K562 (cell line): Measurements from ENCODE around the gene GGNBP2. TPM values are rescaled to one million over a fixed set of nuclear protein-coding genes. Genes with fewer than 3 reads are reported as not detected.

ENCODE experiments used
- ATAC-seq: fragments of 200-7000 bp; cut with Tn5 transposase; 3 replicates; pipeline ENCODE4 v1.9.1; 2020; ENCODE audit warnings: moderate library complexity
- BruUV-seq: library from RNA; stranded (reverse); fragments of 400-500 nt; replicated peaks from 2 replicates; lab custom pipeline; 2021; lab: Mats Ljungman, UMichigan
- CTCF ChIA-PET: fragments of 300-600 bp; formaldehyde crosslinking; extraction: SDS; loops from one replicate; lab custom pipeline; 2021; ENCODE audit warnings: low intra/inter-chr PET ratio; lab: Yijun Ruan, JAX
- POLR2A ChIA-PET: fragments of 300-600, 350-650 bp; sonication (Branson Sonifier 250); formaldehyde crosslinking; extraction: SDS; loops from one replicate; lab custom pipeline; 2021; ENCODE audit warnings: antibody characterized with exemption, inconsistent platforms; lab: Yijun Ruan, JAX
- DNase-seq, 4 experiments: peaks; one replicate each; pipeline versions ENCODE4 v3.0.0 to v3.0.0-alpha.2; 2011 to 2018; ENCODE audit warnings: low spot score in 3 of 4, mixed read lengths in 3 of 4; ENCODE audit errors: extremely low read depth in 1 of 4
- FAIRE-seq: peaks from 2 replicates; lab custom pipeline; 2011; peaks lifted over from hg19 to GRCh38; lab: Jason Lieb, UNC
- H2AFZ ChIP-seq: 2 replicates; pipeline ENCODE4 v1.6.0; 2011; ENCODE audit warnings: low read depth, low read length, control low read depth, inconsistent platforms
- H3K27ac ChIP-seq: fragments of 200-600 bp; 3 replicates; pipeline ENCODE4 v1.8.0; 2011; ENCODE audit warnings: low read depth, mild to moderate bottlenecking, control low read depth, inconsistent platforms, low read length, moderate library complexity, mixed read lengths; ENCODE audit errors: extremely low read depth
- H3K27me3 ChIP-seq, 2 experiments: fragments of 300-600 bp in 1 of 2; 2 replicates in 1 of 2; 3 replicates in 1 of 2; pipeline versions ENCODE4 v1.6.0 to v1.8.0; 2011; ENCODE audit warnings: inconsistent platforms in 2 of 2, low read length in 2 of 2, mild to moderate bottlenecking in 1 of 2, mixed read lengths in 1 of 2, moderate library complexity in 1 of 2; ENCODE audit not compliant: control insufficient read depth in 2 of 2, insufficient read depth in 2 of 2
- H3K36me3 ChIP-seq: fragments of 300-600 bp; 3 replicates; pipeline ENCODE4 v1.8.0; 2011; ENCODE audit warnings: mild to moderate bottlenecking, low read length, inconsistent platforms; ENCODE audit not compliant: control insufficient read depth, insufficient read depth
- H3K4me1 ChIP-seq, 2 experiments: fragments of 200-600 bp in 1 of 2; replicated peaks in 1 of 2; 2 replicates in 1 of 2; 3 replicates in 1 of 2; pipeline versions ENCODE4 v1.5.1 to v1.8.0; 2011; ENCODE audit warnings: inconsistent platforms in 2 of 2, low read length in 2 of 2, mild to moderate bottlenecking in 1 of 2, mixed read lengths in 1 of 2, moderate library complexity in 1 of 2; ENCODE audit not compliant: control insufficient read depth in 2 of 2, insufficient read depth in 2 of 2
- H3K4me2 ChIP-seq: 2 replicates; pipeline ENCODE4 v1.6.1; 2011; ENCODE audit warnings: low read length, control low read depth, inconsistent platforms, mixed read lengths; ENCODE audit not compliant: insufficient read depth
- H3K4me3 ChIP-seq: fragments of 200-600 bp; sonication (generic), shearing (Covaris generic); 2 replicates; pipeline ENCODE4 v1.5.1; 2016; ENCODE audit warnings: control low read depth, inconsistent platforms
- H3K79me2 ChIP-seq: fragments of 200-600 bp; 3 replicates; pipeline ENCODE4 v1.8.0; 2011; ENCODE audit warnings: low read length, inconsistent platforms; ENCODE audit not compliant: control insufficient read depth, insufficient read depth
- H3K9ac ChIP-seq, 2 experiments: 2 replicates each; pipeline versions ENCODE4 v1.6.0 to v1.6.1; 2011; ENCODE audit warnings: low read depth in 2 of 2, low read length in 2 of 2, control low read depth in 1 of 2, inconsistent platforms in 1 of 2, mild to moderate bottlenecking in 1 of 2, mixed read lengths in 1 of 2; ENCODE audit not compliant: insufficient read depth in 1 of 2
- H3K9me1 ChIP-seq: one replicate; pipeline ENCODE4 v1.6.0; 2011; ENCODE audit warnings: inconsistent platforms, mild to moderate bottlenecking, low read length, moderate library complexity; ENCODE audit not compliant: control insufficient read depth, insufficient read depth
- H3K9me3 ChIP-seq: replicated peaks from 2 replicates; pipeline ENCODE4 v1.5.1; 2011; ENCODE audit warnings: low read depth, low read length, inconsistent platforms; ENCODE audit not compliant: control insufficient read depth, insufficient read depth
- H4K20me1 ChIP-seq: replicated peaks from 2 replicates; pipeline ENCODE4 v1.6.1; 2011; ENCODE audit warnings: low read length, inconsistent platforms, mixed read lengths; ENCODE audit not compliant: control insufficient read depth, insufficient read depth
- ARNT ChIP-seq, 2 experiments: fragments of 450-650 bp; IDR thresholded peaks; 2 replicates each; pipeline ENCODE4 v1.6.1; 2016; ENCODE audit warnings: mild to moderate bottlenecking in 1 of 2
- FOXK1 ChIP-seq: sonication (generic); formaldehyde crosslinking; IDR thresholded peaks from 2 replicates; pipeline ENCODE4 v1.8.0; 2022; ENCODE audit warnings: missing genetic modification reagents, mild to moderate bottlenecking, borderline replicate concordance
- FUS ChIP-seq: fragments of 200-400 bp; formaldehyde crosslinking; optimal IDR thresholded peaks from 2 replicates; pipeline ENCODE3; 2017; ENCODE audit warnings: low read depth, low read length
- JUN ChIP-seq, 2 experiments: sonication (generic) in 1 of 2; formaldehyde crosslinking in 1 of 2; IDR thresholded peaks; 2 replicates each; pipeline versions ENCODE4 v1.6.1 to v1.8.0; 2012 to 2022; ENCODE audit warnings: borderline replicate concordance in 2 of 2, mild to moderate bottlenecking in 2 of 2, improper control_type of control experiment in 1 of 2, low read depth in 1 of 2, low read length in 1 of 2, missing genetic modification reagents in 1 of 2
- KDM5B ChIP-seq: fragments of 200-600 bp; sonication (generic); IDR thresholded peaks from 2 replicates; pipeline ENCODE4 v1.6.1; 2012; ENCODE audit warnings: low read depth, mild to moderate bottlenecking, moderate library complexity, low read length, control low read depth, inconsistent platforms; ENCODE audit not compliant: insufficient replicate concordance
- NUFIP1 ChIP-seq: fragments of 450-650 bp; IDR thresholded peaks from 2 replicates; pipeline ENCODE4 v1.6.1; 2018; ENCODE audit not compliant: partially characterized antibody
- TCF7 ChIP-seq: sonication (generic); IDR thresholded peaks from 2 replicates; pipeline ENCODE4 v1.6.1; 2016; ENCODE audit warnings: antibody characterized with exemption, borderline replicate concordance
- WGBS: fragments of 100-300 bp; shearing (Covaris generic); methylation state at CpG from one replicate; pipeline ENCODE4 v1.1.6; 2016; ENCODE audit warnings: low coverage, mixed read lengths; ENCODE audit not compliant: insufficient coverage; ENCODE audit errors: missing lambda C conversion rate; 5-methylcytosine and 5-hydroxymethylcytosine counted together
- in situ Hi-C: fragments of 300-500 bp; cut with MboI; formaldehyde crosslinking; loops from 4 replicates; pipeline ENCODE4 v1.15.0; 2018; ENCODE audit warnings: inconsistent platforms, mixed read lengths
- intact Hi-C: fragments of 100-400 bp; cut with micrococcal nuclease; formaldehyde crosslinking; loops from 2 replicates; pipeline ENCODE4 v1.14.2; 2022
- polyA plus RNA-seq, 8 experiments: library from polyadenylated mRNA; depleted of rRNA in 4 of 8; stranded (reverse) in 5 of 8; unstranded in 3 of 8; fragments of >200 nt; fragmentation: Nextera tagmentation in 2 of 8; fragmentation: Illumina TruSeq in 1 of 8; extraction: Ambion mirVana in 2 of 8; extraction: Trizol in 1 of 8; gene quantifications; 2 replicates each; pipeline versions ENCODE4 v1.2.1 to v1.2.3, GENCODE V29; 2011 to 2014; ENCODE audit warnings: inconsistent platforms in 1 of 8, missing spikeins in 1 of 8
- total RNA-seq, 7 experiments: library from RNA; depleted of rRNA in 6 of 7; stranded (reverse); fragments of >200 nt in 6 of 7; fragmentation: Illumina TruSeq in 2 of 7; extraction: Trizol in 2 of 7; gene quantifications; 2 replicates each; pipeline versions ENCODE4 v1.2.1 to v1.2.3, GENCODE V29; 2011 to 2021; ENCODE audit warnings: low replicate concordance in 1 of 7
- TF ChIP-seq, protein P1 (sequence below): fragments of 150-350 bp; conservative IDR thresholded peaks from 2 replicates; pipeline ENCODE4 v1.6.1; 2014; ENCODE audit warnings: low read length
- TF ChIP-seq, protein P2 (sequence below), 2 experiments: fragments of 450-650 bp in 1 of 2; sonication (generic) in 1 of 2; formaldehyde crosslinking in 1 of 2; IDR thresholded peaks in 1 of 2; conservative IDR thresholded peaks in 1 of 2; 2 replicates each; pipeline versions ENCODE4 v1.6.1 to v1.8.1; 2016 to 2023; ENCODE audit warnings: mild to moderate bottlenecking in 2 of 2, moderate library complexity in 2 of 2, inconsistent platforms in 1 of 2, missing genetic modification reagents in 1 of 2
- TF ChIP-seq, protein P3 (sequence below): conservative IDR thresholded peaks from 2 replicates; pipeline ENCODE4 v1.6.1; 2011; ENCODE audit warnings: low read depth, mild to moderate bottlenecking, low read length; ENCODE audit not compliant: control insufficient read depth
- TF ChIP-seq, protein P4 (sequence below): IDR thresholded peaks from 3 replicates; pipeline ENCODE4 v1.6.1; 2011; ENCODE audit warnings: borderline replicate concordance, mild to moderate bottlenecking; ENCODE audit not compliant: insufficient read length, insufficient read depth

The GGNBP2 gene
- total and polyA plus RNA-seq, 9 of the 15 experiments (the other 6 are each of a cell fraction or from before 2014, with no cell fraction given), result 35.7 to 96.6 (median 64.1) TPM

DNA sequence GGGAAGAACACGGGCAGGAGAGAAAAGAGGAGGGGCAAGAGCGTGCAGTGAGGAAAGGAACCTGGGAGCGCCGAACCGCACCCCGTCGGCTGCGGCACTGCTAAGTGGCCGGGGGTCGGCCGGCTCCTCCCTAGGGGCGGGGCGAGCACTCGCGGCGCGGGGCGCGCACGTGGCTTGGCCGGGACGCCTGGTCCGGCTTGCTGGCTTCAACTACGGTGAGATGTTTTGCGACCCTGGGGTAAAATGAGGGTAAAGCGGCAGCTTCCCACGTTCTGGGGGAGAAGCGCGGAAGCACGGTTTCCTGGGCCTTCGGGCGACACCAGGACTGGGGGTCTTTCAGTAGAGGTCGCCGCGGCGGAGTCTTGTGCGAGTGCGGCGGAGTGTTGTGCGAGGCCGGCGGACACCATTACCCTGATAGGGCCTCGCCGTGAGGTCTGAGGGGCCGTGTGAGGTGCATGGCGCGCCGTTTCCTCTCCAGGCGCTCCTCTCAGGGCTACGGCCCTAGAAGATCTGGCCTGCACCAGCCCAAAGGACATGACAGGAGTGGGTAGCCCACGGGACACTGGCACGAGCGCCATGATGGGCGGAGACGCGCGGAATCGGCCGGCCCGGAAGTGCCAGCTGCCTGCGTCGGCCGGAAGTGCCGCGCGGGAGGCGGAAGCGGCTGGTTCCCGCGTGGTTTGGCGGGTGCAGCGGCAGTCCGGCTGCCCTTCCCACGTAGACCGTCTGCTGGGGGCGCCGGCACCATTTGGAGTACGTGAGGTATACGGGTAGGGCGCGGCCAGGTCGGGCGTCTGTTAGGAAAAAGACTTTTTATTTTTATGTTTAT lies 9.7 kb upstream of the GGNBP2 start, which contains the start of the genes MYO19 and PIGW (continued):
- TF ChIP-seq JUN (IDR thresholded peaks at IDR 0.05; ENCODE audit: borderline replicate concordance, low read depth, low read length), result peak; percentile 25; the same call in 1 of the 2 replicates
- TF ChIP-seq JUN (CRISPR knock-in tag; IDR thresholded peaks at IDR 0.05; ENCODE audit: borderline replicate concordance), result no peak
- TF ChIP-seq, protein P1, sequence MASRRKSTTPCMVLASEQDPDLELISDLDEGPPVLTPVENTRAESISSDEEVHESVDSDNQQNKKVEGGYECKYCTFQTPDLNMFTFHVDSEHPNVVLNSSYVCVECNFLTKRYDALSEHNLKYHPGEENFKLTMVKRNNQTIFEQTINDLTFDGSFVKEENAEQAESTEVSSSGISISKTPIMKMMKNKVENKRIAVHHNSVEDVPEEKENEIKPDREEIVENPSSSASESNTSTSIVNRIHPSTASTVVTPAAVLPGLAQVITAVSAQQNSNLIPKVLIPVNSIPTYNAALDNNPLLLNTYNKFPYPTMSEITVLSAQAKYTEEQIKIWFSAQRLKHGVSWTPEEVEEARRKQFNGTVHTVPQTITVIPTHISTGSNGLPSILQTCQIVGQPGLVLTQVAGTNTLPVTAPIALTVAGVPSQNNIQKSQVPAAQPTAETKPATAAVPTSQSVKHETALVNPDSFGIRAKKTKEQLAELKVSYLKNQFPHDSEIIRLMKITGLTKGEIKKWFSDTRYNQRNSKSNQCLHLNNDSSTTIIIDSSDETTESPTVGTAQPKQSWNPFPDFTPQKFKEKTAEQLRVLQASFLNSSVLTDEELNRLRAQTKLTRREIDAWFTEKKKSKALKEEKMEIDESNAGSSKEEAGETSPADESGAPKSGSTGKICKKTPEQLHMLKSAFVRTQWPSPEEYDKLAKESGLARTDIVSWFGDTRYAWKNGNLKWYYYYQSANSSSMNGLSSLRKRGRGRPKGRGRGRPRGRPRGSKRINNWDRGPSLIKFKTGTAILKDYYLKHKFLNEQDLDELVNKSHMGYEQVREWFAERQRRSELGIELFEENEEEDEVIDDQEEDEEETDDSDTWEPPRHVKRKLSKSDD, result 0 out of 2 replicates have a peak, but pooled peaks have one; percentile 31
- TF ChIP-seq KDM5B, result peak; percentile 51

DNA sequence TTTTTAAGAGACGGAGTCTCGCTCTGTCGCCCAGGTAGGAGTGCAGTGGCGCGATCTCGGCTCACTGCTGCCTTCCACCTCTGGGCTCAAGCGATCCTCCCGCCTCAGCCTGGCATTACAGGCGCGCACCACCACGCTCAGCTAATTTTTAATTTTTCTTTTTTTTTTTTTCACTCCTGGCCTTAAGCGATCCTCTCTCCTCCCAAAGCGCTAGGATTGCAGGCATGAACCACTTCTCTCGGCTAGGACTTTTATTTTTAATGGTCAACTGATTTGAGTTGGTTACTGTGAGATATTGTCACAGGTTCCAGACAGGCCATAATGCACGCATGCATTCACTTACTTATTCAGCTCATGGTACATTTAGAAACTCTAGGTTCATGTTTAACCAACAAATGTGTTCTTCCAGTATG lies 9.0 kb upstream of the GGNBP2 start:
- H3K4me3 ChIP-seq, result peak overlapping the region; percentile 57
- peak overlapping the region; percentile 99 for H3K4me2 ChIP-seq
- POLR2A ChIA-PET, result interaction anchor here (0.6 to 3.6 kb wide), 9 partner anchors 9 to 66 kb away, joined by 3 to 72 read pairs (median 5); partner anchors contain the start of genes GGNBP2 and MRM1
- under 1% methylated on average over 15 of the region's 15 CpGs for WGBS
- FAIRE-seq (no peak), DNase-seq (no peak), ATAC-seq (no peak)
- H3K27me3 ChIP-seq, result no peaks in the 10 kb centered on the region
- no peaks in the 10 kb centered on the region for H3K9me1 ChIP-seq
- TSS peak; percentile 62 for BruUV-seq
- H3K4me1 ChIP-seq, result peaks cover 22 to 32% of the 10 kb centered on the region in 2 experiments
- intact Hi-C loops, result loop anchor here (2.0 kb wide), 2 partner anchors 55 to 65 kb away; partner anchors contain the start of genes DHRS11 and MRM1
- in situ Hi-C loops, result no loop called here
- H3K27ac ChIP-seq, result peak overlapping the region; percentile 100
- H3K79me2 ChIP-seq, result peaks cover 76% of the 10 kb centered on the region
- H3K9me3 ChIP-seq, result no peaks in the 10 kb centered on the region
- peaks cover 62% of the 10 kb centered on the region for H3K36me3 ChIP-seq
- CTCF ChIA-PET, result no interaction called here
- H2AFZ ChIP-seq, result peak overlapping the region; percentile 95
- H4K20me1 ChIP-seq, result no peaks in the 10 kb centered on the region
- peak overlapping the region; percentile 99 to 100 for H3K9ac ChIP-seq
- TF ChIP-seq TCF7 (no peak), FUS (no peak), ARNT (IDR thresholded peaks at IDR 0.05) (peak in 1 of 2 experiments; percentile 58; a peak in 1 of 4 replicates), NUFIP1 (no peak), FOXK1 (CRISPR knock-in tag) (no peak)
- TF ChIP-seq, protein P2, sequence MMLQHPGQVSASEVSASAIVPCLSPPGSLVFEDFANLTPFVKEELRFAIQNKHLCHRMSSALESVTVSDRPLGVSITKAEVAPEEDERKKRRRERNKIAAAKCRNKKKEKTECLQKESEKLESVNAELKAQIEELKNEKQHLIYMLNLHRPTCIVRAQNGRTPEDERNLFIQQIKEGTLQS (IDR thresholded peaks at IDR 0.05), result no peak
- TF ChIP-seq, protein P2 (CRISPR knock-in tag; conservative IDR thresholded peaks at IDR 0.05), result no peak
- TF ChIP-seq, protein P3, sequence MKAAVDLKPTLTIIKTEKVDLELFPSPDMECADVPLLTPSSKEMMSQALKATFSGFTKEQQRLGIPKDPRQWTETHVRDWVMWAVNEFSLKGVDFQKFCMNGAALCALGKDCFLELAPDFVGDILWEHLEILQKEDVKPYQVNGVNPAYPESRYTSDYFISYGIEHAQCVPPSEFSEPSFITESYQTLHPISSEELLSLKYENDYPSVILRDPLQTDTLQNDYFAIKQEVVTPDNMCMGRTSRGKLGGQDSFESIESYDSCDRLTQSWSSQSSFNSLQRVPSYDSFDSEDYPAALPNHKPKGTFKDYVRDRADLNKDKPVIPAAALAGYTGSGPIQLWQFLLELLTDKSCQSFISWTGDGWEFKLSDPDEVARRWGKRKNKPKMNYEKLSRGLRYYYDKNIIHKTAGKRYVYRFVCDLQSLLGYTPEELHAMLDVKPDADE, result no peak
- TF ChIP-seq, protein P4, sequence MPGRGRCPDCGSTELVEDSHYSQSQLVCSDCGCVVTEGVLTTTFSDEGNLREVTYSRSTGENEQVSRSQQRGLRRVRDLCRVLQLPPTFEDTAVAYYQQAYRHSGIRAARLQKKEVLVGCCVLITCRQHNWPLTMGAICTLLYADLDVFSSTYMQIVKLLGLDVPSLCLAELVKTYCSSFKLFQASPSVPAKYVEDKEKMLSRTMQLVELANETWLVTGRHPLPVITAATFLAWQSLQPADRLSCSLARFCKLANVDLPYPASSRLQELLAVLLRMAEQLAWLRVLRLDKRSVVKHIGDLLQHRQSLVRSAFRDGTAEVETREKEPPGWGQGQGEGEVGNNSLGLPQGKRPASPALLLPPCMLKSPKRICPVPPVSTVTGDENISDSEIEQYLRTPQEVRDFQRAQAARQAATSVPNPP, result no peak
